WTC11 (cell line): Measurements from ENCODE around the gene CC2D1A. TPM values are rescaled to one million over a fixed set of nuclear protein-coding genes. Genes with fewer than 3 reads are reported as not detected.

Experiments used
- ATAC-seq: fragments of 200-7000 bp; cut with Tn5 transposase; 2 replicates; pipeline ENCODE4 v1.10.0; 2021; ENCODE audit warnings: mild to moderate bottlenecking, moderate library complexity
- CTCF ChIA-PET: fragments of 300-600 bp; sonication (Branson Sonifier 250); formaldehyde crosslinking; loops from one replicate; lab custom pipeline; 2021; ENCODE audit warnings: antibody characterized with exemption; lab: Charles Lee
- POLR2A ChIA-PET: fragments of 350-600 bp; sonication (Branson Sonifier 250); formaldehyde crosslinking; loops from one replicate; lab custom pipeline; 2021; ENCODE audit warnings: antibody characterized with exemption; lab: Charles Lee
- DNase-seq: peaks from one replicate; pipeline ENCODE4 v3.0.0; 2021; ENCODE audit warnings: low spot score
- H3K27ac Mint-ChIP-seq: 2 replicates; pipeline ENCODE4 v1.8.0; 2021; ENCODE audit warnings: mixed read lengths
- H3K27me3 Mint-ChIP-seq: 2 replicates; pipeline ENCODE4 v1.8.0; 2021; ENCODE audit warnings: low read depth, mild to moderate bottlenecking, moderate library complexity, mixed read lengths
- H3K36me3 Mint-ChIP-seq: 2 replicates; pipeline ENCODE4 v1.8.0; 2021; ENCODE audit warnings: mixed read lengths
- H3K4me1 Mint-ChIP-seq: 2 replicates; pipeline ENCODE4 v1.8.0; 2022; ENCODE audit warnings: mixed read lengths
- H3K4me3 Mint-ChIP-seq: 2 replicates; pipeline ENCODE4 v1.8.0; 2021; ENCODE audit warnings: mild to moderate bottlenecking, moderate library complexity, mixed read lengths
- H3K9me3 Mint-ChIP-seq: 2 replicates; pipeline ENCODE4 v1.8.0; 2021; ENCODE audit warnings: mixed read lengths
- ATF1 ChIP-seq: sonication (generic); formaldehyde crosslinking; IDR thresholded peaks from 2 replicates; pipeline ENCODE4 v1.8.1; 2023; ENCODE audit warnings: mild to moderate bottlenecking, moderate library complexity, missing genetic modification reagents
- CBFB ChIP-seq: sonication (generic); formaldehyde crosslinking; IDR thresholded peaks from 2 replicates; pipeline ENCODE4 v1.8.1; 2022; ENCODE audit warnings: mild to moderate bottlenecking, low read depth, missing genetic modification reagents
- CREB1 ChIP-seq: sonication (generic); formaldehyde crosslinking; IDR thresholded peaks from 2 replicates; pipeline ENCODE4 v1.8.0; 2023; ENCODE audit warnings: mild to moderate bottlenecking, missing genetic modification reagents
- ELF4 ChIP-seq: sonication (generic); formaldehyde crosslinking; IDR thresholded peaks from 2 replicates; pipeline ENCODE4 v1.8.1; 2022; ENCODE audit warnings: low read depth, mild to moderate bottlenecking, moderate library complexity, missing genetic modification reagents
- EMX1 ChIP-seq: fragments of 250-450 bp; sonication (Bioruptor Pico); IDR thresholded peaks from 2 replicates; pipeline ENCODE4 v1.8.0; 2021; ENCODE audit warnings: mild to moderate bottlenecking
- ETV6 ChIP-seq: sonication (generic); formaldehyde crosslinking; IDR thresholded peaks from 2 replicates; pipeline ENCODE4 v1.8.1; 2022; ENCODE audit warnings: mild to moderate bottlenecking, missing genetic modification reagents
- FOXJ3 ChIP-seq: sonication (generic); formaldehyde crosslinking; IDR thresholded peaks from 2 replicates; pipeline ENCODE4 v1.9.0; 2021; ENCODE audit warnings: missing genetic modification reagents, mild to moderate bottlenecking, borderline replicate concordance
- FOXK1 ChIP-seq: sonication (generic); formaldehyde crosslinking; IDR thresholded peaks from 2 replicates; pipeline ENCODE4 v1.8.0; 2022; ENCODE audit warnings: mild to moderate bottlenecking, moderate library complexity, missing genetic modification reagents
- RELA ChIP-seq: sonication (generic); formaldehyde crosslinking; IDR thresholded peaks from 2 replicates; pipeline ENCODE4 v1.8.1; 2022; ENCODE audit warnings: missing genetic modification reagents, mild to moderate bottlenecking, borderline replicate concordance
- SMAD3 ChIP-seq: sonication (generic); formaldehyde crosslinking; IDR thresholded peaks from 2 replicates; pipeline ENCODE4 v1.8.0; 2022; ENCODE audit warnings: missing genetic modification reagents, mild to moderate bottlenecking, borderline replicate concordance
- SP1 ChIP-seq: sonication (generic); formaldehyde crosslinking; conservative IDR thresholded peaks from 2 replicates; pipeline ENCODE4 v1.8.1; 2022; ENCODE audit warnings: missing genetic modification reagents
- ZNF317 ChIP-seq: sonication (generic); formaldehyde crosslinking; IDR thresholded peaks from 2 replicates; pipeline ENCODE4 v1.8.1; 2023; ENCODE audit warnings: low read depth, mild to moderate bottlenecking, moderate library complexity, missing genetic modification reagents, borderline replicate concordance
- ZNF396 ChIP-seq: fragments of 250-450 bp; sonication (Bioruptor Pico); IDR thresholded peaks from 2 replicates; pipeline ENCODE4 v1.8.0; 2021; ENCODE audit warnings: mild to moderate bottlenecking, moderate library complexity, borderline replicate concordance
- total RNA-seq: library from RNA; stranded (reverse); gene quantifications from 3 replicates; pipeline ENCODE4 v1.2.3, GENCODE V29; 2021
- TF ChIP-seq, protein P1 (sequence below): sonication (generic); formaldehyde crosslinking; IDR thresholded peaks from 2 replicates; pipeline ENCODE4 v1.8.0; 2022; ENCODE audit warnings: mild to moderate bottlenecking, missing genetic modification reagents
- TF ChIP-seq, protein P2 (sequence below): sonication (generic); formaldehyde crosslinking; IDR thresholded peaks from 2 replicates; pipeline ENCODE4 v1.8.0; 2022; ENCODE audit warnings: mild to moderate bottlenecking, missing genetic modification reagents
- TF ChIP-seq, protein P3 (sequence below): sonication (generic); formaldehyde crosslinking; IDR thresholded peaks from 2 replicates; pipeline ENCODE4 v1.8.0; 2022; ENCODE audit warnings: mild to moderate bottlenecking, missing genetic modification reagents
- TF ChIP-seq, protein P4 (sequence below): sonication (generic); formaldehyde crosslinking; IDR thresholded peaks from 2 replicates; pipeline ENCODE4 v1.8.1; 2022; ENCODE audit warnings: missing genetic modification reagents, borderline replicate concordance
- TF ChIP-seq, protein P5 (sequence below): fragments of 250-450 bp; sonication (Bioruptor Pico); IDR thresholded peaks from 2 replicates; pipeline ENCODE4 v1.9.0; 2021; ENCODE audit warnings: moderate library complexity, mild to moderate bottlenecking, inconsistent platforms, borderline replicate concordance
- TF ChIP-seq, protein P6 (sequence below): fragments of 250-450 bp; sonication (Bioruptor Pico); IDR thresholded peaks from 2 replicates; pipeline ENCODE4 v1.9.0; 2021; ENCODE audit warnings: mild to moderate bottlenecking

The CC2D1A gene
- total RNA-seq, 1 experiment from 2014 or later: 44.2 TPM

DNA sequence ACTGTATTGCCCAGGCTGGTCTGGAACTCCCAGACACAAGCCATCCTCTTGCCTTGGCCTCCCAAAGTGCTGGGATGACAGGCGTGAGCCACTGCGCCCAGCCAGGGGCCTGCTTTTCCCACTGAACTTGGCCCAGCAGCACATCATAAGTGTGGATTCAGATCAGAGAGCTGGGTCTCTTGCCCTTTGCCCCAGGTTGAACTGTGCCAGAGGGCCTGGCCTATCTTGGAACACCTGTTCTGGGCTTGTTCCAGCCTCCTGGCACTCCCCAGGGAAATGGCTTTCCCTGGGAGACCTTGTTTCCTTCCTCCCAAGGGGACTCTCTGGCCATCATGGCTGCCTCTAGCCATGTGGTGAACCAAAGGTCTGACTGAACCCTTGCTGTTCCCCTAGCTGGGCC lies 3.4 kb downstream of the CC2D1A start:
- peaks cover 9% of the 10 kb centered on the region for H3K4me1 Mint-ChIP-seq
- peaks cover 15% of the 10 kb centered on the region for H3K27me3 Mint-ChIP-seq
- DNase-seq (no peak), ATAC-seq (no peak)
- H3K36me3 Mint-ChIP-seq: peaks cover 21% of the 10 kb centered on the region
- TF ChIP-seq, protein P1, sequence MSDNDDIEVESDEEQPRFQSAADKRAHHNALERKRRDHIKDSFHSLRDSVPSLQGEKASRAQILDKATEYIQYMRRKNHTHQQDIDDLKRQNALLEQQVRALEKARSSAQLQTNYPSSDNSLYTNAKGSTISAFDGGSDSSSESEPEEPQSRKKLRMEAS (CRISPR knock-in tag): no peak
- no peak for TF ChIP-seq ELF4 (CRISPR knock-in tag)
- TF ChIP-seq ZNF317 (CRISPR knock-in tag): no peak
- TF ChIP-seq, protein P2, sequence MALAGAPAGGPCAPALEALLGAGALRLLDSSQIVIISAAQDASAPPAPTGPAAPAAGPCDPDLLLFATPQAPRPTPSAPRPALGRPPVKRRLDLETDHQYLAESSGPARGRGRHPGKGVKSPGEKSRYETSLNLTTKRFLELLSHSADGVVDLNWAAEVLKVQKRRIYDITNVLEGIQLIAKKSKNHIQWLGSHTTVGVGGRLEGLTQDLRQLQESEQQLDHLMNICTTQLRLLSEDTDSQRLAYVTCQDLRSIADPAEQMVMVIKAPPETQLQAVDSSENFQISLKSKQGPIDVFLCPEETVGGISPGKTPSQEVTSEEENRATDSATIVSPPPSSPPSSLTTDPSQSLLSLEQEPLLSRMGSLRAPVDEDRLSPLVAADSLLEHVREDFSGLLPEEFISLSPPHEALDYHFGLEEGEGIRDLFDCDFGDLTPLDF (CRISPR knock-in tag): no peak
- TF ChIP-seq SP1: no peak
- no peak overlapping the region for H3K4me3 Mint-ChIP-seq
- no peaks in the 10 kb centered on the region for H3K9me3 Mint-ChIP-seq
- CTCF ChIA-PET: interaction anchor here (0.7 kb wide), 1 partner anchor 92 kb away, joined by 3 read pairs; no protein-coding TSS in a partner anchor
- H3K27ac Mint-ChIP-seq: no peak overlapping the region
- POLR2A ChIA-PET: no interaction called here

DNA sequence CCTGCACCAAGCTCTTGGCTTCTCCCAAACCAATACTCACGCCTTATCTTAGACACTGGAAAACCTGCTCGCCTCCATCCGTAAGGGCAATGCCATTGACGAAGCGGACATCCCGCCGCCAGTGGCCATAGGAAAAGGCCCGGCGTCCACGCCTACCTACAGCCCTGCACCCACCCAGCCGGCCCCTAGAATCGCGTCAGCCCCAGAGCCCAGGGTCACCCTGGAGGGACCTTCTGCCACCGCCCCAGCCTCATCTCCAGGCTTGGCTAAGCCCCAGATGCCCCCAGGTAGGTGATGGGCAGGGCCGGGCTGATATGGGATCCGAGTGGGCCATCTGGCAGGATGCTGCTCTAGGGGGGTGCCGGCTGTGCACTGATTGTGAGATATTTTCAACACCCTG lies 7.4 kb downstream of the CC2D1A start:
- no peak for ATAC-seq
- CTCF ChIA-PET: no interaction called here
- TF ChIP-seq, protein P3, sequence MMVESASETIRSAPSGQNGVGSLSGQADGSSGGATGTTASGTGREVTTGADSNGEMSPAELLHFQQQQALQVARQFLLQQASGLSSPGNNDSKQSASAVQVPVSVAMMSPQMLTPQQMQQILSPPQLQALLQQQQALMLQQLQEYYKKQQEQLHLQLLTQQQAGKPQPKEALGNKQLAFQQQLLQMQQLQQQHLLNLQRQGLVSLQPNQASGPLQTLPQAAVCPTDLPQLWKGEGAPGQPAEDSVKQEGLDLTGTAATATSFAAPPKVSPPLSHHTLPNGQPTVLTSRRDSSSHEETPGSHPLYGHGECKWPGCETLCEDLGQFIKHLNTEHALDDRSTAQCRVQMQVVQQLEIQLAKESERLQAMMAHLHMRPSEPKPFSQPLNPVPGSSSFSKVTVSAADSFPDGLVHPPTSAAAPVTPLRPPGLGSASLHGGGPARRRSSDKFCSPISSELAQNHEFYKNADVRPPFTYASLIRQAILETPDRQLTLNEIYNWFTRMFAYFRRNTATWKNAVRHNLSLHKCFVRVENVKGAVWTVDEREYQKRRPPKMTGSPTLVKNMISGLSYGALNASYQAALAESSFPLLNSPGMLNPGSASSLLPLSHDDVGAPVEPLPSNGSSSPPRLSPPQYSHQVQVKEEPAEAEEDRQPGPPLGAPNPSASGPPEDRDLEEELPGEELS (CRISPR knock-in tag): no peak
- TF ChIP-seq CREB1 (CRISPR knock-in tag) (no peak), ATF1 (CRISPR knock-in tag) (no peak), FOXK1 (CRISPR knock-in tag) (no peak), EMX1 (CRISPR knock-in tag) (no peak), ZNF317 (CRISPR knock-in tag) (no peak), CBFB (CRISPR knock-in tag) (no peak), ETV6 (CRISPR knock-in tag) (no peak), RELA (CRISPR knock-in tag) (no peak), SMAD3 (CRISPR knock-in tag) (no peak), FOXJ3 (CRISPR knock-in tag) (no peak), ZNF396 (no peak)
- TF ChIP-seq, protein P4, sequence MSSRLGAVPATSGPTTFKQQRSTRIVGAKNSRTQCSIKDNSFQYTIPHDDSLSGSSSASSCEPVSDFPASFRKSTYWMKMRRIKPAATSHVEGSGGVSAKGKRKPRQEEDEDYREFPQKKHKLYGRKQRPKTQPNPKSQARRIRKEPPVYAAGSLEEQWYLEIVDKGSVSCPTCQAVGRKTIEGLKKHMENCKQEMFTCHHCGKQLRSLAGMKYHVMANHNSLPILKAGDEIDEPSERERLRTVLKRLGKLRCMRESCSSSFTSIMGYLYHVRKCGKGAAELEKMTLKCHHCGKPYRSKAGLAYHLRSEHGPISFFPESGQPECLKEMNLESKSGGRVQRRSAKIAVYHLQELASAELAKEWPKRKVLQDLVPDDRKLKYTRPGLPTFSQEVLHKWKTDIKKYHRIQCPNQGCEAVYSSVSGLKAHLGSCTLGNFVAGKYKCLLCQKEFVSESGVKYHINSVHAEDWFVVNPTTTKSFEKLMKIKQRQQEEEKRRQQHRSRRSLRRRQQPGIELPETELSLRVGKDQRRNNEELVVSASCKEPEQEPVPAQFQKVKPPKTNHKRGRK (CRISPR knock-in tag): no peak
- TF ChIP-seq, protein P5, sequence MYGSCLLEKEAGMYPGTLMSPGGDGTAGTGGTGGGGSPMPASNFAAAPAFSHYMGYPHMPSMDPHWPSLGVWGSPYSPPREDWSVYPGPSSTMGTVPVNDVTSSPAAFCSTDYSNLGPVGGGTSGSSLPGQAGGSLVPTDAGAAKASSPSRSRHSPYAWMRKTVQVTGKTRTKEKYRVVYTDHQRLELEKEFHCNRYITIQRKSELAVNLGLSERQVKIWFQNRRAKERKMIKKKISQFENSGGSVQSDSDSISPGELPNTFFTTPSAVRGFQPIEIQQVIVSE (CRISPR knock-in tag): no peak
- TF ChIP-seq, protein P6, sequence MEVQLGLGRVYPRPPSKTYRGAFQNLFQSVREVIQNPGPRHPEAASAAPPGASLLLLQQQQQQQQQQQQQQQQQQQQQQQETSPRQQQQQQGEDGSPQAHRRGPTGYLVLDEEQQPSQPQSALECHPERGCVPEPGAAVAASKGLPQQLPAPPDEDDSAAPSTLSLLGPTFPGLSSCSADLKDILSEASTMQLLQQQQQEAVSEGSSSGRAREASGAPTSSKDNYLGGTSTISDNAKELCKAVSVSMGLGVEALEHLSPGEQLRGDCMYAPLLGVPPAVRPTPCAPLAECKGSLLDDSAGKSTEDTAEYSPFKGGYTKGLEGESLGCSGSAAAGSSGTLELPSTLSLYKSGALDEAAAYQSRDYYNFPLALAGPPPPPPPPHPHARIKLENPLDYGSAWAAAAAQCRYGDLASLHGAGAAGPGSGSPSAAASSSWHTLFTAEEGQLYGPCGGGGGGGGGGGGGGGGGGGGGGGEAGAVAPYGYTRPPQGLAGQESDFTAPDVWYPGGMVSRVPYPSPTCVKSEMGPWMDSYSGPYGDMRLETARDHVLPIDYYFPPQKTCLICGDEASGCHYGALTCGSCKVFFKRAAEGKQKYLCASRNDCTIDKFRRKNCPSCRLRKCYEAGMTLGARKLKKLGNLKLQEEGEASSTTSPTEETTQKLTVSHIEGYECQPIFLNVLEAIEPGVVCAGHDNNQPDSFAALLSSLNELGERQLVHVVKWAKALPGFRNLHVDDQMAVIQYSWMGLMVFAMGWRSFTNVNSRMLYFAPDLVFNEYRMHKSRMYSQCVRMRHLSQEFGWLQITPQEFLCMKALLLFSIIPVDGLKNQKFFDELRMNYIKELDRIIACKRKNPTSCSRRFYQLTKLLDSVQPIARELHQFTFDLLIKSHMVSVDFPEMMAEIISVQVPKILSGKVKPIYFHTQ (CRISPR knock-in tag): no peak
- Mint-ChIP-seq H3K36me3 (peaks cover 36% of the 10 kb centered on the region), H3K27me3 (no peaks in the 10 kb centered on the region), H3K4me3 (no peak overlapping the region), H3K27ac (no peak overlapping the region), H3K4me1 (no peaks in the 10 kb centered on the region), H3K9me3 (no peaks in the 10 kb centered on the region)
- DNase-seq: no peak
- POLR2A ChIA-PET: no interaction called here
